ENCODE results near the gene EPHB3.

EPHB3 gene

GRCh38 chr3:184564685-184565385 is 3.2 kb downstream of the EPHB3 start:
- DNase-seq = no peak

GRCh38 chr3:184565421-184566211 is 4.0 kb downstream of the EPHB3 start:
- no peak for DNase-seq

GRCh38 chr3:184566441-184567414 is 5.1 kb downstream of the EPHB3 start:
- no peak for DNase-seq

- DNase-seq = no peak
Observed at GRCh38 chr3:184567946-184568559, 6.5 kb downstream of the EPHB3 start.

GRCh38 chr3:184568560-184568923 is 7.0 kb downstream of the EPHB3 start:
- no peak for DNase-seq

GRCh38 chr3:184568924-184569829 is 7.6 kb downstream of the EPHB3 start:
- DNase-seq = peak in 1 of 2 donors; percentile 9

GRCh38 chr3:184570035-184570434 is 8.4 kb downstream of the EPHB3 start:
- no peak for DNase-seq

GRCh38 chr3:184570489-184570888 is 8.9 kb downstream of the EPHB3 start:
- DNase-seq = no peak

GRCh38 chr3:184571750-184572377 is 10.3 kb downstream of the EPHB3 start:
- DNase-seq = no peak

GRCh38 chr3:184572633-184573270 is 11.2 kb downstream of the EPHB3 start:
- no peak for DNase-seq

GRCh38 chr3:184574515-184575417 is 13.2 kb downstream of the EPHB3 start:
- no peak for DNase-seq

- no peak for DNase-seq
Observed at GRCh38 chr3:184575701-184576100, 14.1 kb downstream of the EPHB3 start.

- no peak for DNase-seq
Observed at GRCh38 chr3:184576457-184577240, 15.1 kb downstream of the EPHB3 start.

- no peak for DNase-seq
Observed at GRCh38 chr3:184577546-184577945, 16.0 kb downstream of the EPHB3 start.

- no peak for DNase-seq
Observed at GRCh38 chr3:184578218-184578617, 16.6 kb downstream of the EPHB3 start.

GRCh38 chr3:184578822-184579221 is 17.2 kb downstream of the EPHB3 start:
- no peak for DNase-seq

- no peak for DNase-seq
Observed at GRCh38 chr3:184579513-184579912, 17.9 kb downstream of the EPHB3 start.

- no peak for DNase-seq
Observed at GRCh38 chr3:184580376-184580775, 18.8 kb downstream of the EPHB3 start.

Data from stimulated activated CD4-positive, alpha-beta T cell treated with anti-CD3 and anti-CD28 coated beads, Interleukin-2, amount 100 ng/mL, for 48 hours (primary cell).